Measurements from ENCODE around the gene LILRA5.
"Not testable (repeated sequence)": the region's sequence is repeated elsewhere in the genome, so short reads cannot be mapped to it uniquely, and the experiment has no call there.

Gene LILRA5

DNA sequence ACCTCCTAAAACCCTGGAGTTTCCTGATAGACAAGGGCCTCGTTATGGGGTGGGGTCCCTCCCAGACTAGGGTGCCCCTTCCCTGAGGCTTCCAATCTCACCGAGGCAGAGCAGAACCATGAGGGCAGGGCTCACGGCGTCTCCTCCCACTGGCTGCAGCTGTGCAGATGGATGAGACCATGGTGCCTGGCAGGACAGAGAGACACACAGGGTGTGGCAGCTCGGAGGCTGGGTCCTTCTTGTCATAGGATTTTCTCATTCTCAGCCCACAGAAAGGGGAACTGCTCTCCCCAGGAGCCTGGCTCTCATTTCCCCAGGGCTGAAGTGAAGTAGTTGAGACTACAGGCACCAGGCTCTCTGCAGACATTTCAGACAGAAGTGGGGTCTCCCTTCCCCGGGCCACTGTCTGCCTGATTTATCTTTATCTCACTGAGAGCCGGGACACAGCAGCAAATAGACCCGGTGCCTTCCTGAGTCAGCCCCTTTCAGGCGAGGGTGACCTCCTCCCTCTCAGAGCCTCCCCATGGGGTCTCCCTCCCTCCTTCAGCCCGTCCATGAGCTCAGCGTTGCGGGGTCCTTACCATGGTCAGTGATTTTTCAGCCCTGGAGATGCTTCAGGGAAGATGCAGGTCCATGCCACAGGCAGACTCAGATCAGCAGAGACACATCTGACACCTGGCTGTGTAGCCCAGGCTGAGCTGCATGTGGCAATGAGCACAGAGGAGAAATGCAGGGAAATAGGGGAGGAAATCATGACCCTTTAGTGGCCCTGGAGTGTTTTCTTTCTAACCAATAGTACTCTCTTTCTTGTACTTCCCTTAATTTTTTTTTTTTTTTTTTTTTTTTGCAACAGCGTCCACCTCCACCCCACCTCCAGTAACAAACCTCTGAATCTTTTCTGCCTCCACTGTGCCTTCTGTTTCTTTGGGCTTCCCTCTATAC, at the start of gene LILRA5:
LILRA5 (minus strand) TSS at position 731 of the 942 bp plus-strand sequence; CDS start at position 584, 147 bp downstream.
- H3K9me3 Mint-ChIP-seq, result no peaks in the 10 kb centered on the region
- DNase-seq (peak; percentile 36), ATAC-seq (replicated peaks) (peak; percentile 99)
- H3K27me3 Mint-ChIP-seq, result peaks cover 50 to 56% of the 10 kb centered on the region in 2 donors
- H3K4me3 Mint-ChIP-seq, result peak within 1 kb of the TSS; percentile 5 to 12
- peak within 1 kb of the TSS; percentile 33 for H3K27ac Mint-ChIP-seq
- H3K4me1 Mint-ChIP-seq, result peaks cover 11 to 21% of the 10 kb centered on the region in 2 donors
- H3K36me3 Mint-ChIP-seq, result no peaks in the 10 kb centered on the region

DNA sequence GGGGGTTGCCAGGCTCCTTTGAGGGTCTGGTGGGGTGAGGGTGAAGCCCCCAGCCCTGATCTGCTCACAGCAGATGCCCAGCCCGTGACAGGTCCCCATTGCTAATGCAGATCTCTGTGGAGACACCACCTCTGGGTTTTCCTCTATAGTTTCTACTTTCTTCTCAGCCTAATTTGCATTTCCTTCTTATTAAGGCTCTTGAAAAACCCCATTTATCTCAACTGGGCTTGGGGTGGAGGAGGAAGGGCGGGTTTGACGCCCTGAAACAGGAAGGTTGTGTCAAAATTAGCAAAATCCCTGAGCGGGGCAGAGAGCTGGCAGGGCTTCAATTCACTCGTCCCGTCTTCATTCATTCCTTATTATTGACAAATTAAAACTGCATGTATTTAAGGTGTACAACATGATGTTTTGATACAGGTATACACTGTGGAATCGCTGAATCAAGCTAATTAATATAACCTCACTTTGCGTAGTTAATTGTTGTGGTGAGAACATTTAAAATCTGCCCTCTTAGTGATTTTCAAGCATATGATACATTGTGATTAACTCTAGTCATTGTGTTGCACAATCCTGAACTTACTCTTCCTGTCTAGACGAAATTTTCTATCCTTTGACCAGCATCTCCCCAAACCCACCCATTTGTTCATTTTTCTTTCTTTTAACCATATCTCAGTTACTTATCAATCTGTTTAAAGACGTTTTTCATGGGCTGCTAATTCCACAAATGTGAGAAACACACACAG, 48.9 kb upstream of the LILRA5 start:
- peak overlapping the region; percentile 50 to 76 for H3K4me3 Mint-ChIP-seq
- ATAC-seq (replicated peaks), result peak; percentile 77
- not testable (repeated sequence) for DNase-seq, H3K27me3 Mint-ChIP-seq, H3K36me3 Mint-ChIP-seq, H3K9me3 Mint-ChIP-seq
- H3K4me1 Mint-ChIP-seq, result peaks cover 41 to 75% of the 10 kb centered on the region in 2 donors
- peak overlapping the region; percentile 26 for H3K27ac Mint-ChIP-seq

DNA sequence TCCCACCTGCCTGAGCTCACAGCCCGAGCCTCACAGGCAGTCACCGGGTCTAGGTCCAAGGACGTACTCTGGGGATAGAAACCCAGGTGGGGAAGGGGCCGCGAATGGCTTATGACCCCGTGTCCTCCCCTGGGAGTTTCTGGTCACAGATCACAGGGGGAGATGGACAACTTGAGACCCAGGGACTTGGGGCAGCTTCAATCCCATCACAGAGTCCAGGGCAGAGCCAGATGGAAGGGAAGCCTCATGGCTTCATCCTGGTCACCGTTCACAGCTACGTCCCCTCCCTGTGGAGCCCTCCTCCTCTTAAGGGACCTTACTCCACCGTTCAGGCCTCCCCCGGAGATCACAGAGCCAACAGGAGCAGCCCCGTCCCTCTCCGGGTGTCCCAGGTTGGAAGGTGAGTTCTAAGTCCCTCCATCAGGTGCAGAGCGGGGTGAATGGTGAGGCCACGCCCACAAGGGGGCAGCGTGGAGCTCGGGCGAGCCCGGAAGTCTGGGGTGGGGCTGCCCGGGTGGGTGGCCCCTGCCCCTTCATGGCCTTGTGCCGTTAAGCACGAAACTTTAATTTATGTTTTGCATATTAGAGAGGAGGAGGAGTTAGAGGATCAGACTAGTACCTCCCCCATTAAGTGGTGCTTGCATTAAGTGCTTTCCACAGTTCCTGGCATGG, 46.3 kb upstream of the LILRA5 start:
- DNase-seq, result peak; percentile 60
- not testable (repeated sequence) for H3K9me3 Mint-ChIP-seq, H3K27ac Mint-ChIP-seq, H3K4me3 Mint-ChIP-seq, H3K27me3 Mint-ChIP-seq, H3K36me3 Mint-ChIP-seq
- peak; percentile 78 to 85 for ATAC-seq (replicated peaks)
- H3K4me1 Mint-ChIP-seq, result peaks cover 31 to 54% of the 10 kb centered on the region in 2 donors

DNA sequence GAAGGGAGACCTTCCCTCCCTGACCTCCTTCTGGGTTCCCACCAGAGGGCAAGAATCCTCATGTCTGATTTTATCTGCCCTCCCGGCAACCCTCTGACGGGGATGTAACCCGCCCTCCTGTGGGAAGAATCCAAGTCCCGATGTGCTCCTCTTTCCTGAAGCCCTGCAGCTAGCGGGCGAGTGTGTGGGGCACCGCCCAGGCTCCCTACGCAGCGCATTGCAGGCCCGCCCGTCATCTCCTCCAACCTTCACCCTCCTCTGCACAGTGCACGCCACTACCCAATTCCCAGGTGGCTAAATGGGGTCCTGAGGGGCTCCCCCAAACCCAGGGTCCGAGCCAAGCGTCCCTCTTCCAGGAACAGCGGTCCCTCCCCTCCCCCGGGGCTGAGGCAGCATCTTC, 44.4 kb upstream of the LILRA5 start:
- ATAC-seq (replicated peaks) (no peak), DNase-seq (no peak)
- H3K36me3 Mint-ChIP-seq, result peaks cover 2 to 7% of the 10 kb centered on the region in 2 donors
- no peak overlapping the region for H3K4me3 Mint-ChIP-seq
- H3K4me1 Mint-ChIP-seq, result peaks cover 30 to 51% of the 10 kb centered on the region in 2 donors
- H3K27me3 Mint-ChIP-seq, result no peaks in the 10 kb centered on the region
- peak overlapping the region; percentile 70 for H3K27ac Mint-ChIP-seq
- H3K9me3 Mint-ChIP-seq, result no peaks in the 10 kb centered on the region

DNA sequence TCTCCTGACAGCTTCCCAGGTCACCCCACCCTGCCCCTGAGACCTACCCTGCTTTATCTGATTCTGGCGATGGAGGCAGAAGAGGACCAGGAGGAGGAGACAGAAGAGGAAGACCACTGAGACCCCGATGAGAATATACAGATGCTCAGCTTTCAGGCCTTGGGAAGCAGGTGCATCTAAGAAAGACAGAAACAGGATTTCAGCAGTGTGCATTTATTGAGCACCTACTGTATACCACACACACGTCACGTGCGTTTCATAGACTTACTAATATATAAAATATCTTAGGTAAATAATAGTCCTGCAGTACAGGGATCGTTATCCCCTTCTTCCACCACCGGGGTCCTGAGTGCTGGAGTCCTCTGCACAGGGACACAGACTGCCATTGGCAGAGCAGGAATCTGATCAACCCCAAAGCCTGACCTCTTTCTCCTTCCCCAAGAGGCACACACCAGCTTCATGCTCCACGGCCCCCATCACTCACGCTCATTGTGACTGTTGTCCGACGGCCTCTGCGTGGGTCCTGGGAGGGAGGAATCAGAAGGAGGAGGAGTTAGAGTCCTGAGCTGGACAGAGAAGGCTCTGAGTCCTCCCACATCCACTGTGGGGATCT, 43.6 kb upstream of the LILRA5 start:
- H3K4me3 Mint-ChIP-seq, result no peak overlapping the region
- H3K27me3 Mint-ChIP-seq, result no peaks in the 10 kb centered on the region
- no peak for ATAC-seq (replicated peaks)
- peak overlapping the region; percentile 51 for H3K27ac Mint-ChIP-seq
- no peak for DNase-seq
- peaks cover 31 to 51% of the 10 kb centered on the region in 2 donors for H3K4me1 Mint-ChIP-seq
- peaks cover 2 to 7% of the 10 kb centered on the region in 2 donors for H3K36me3 Mint-ChIP-seq
- no peaks in the 10 kb centered on the region for H3K9me3 Mint-ChIP-seq

DNA sequence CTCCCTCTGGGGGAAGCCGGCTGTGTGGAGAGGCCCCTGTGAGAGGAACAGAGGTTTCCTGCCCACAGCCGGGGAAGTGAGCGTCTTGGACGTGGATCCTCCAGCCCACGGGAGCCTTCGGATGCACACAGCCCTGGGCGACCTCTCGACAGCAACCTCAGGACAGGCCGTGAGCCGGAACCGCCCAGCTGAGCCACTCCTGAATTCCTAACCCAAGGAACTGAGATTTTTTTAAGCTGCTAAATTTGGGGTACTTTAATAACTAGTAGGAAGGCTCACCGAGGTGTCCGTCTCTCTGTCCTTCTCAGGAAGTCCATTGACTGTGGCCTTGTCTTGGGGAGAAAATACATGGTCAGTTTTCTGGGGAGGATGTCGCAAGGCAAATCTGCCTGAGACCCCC, 42.7 kb upstream of the LILRA5 start:
- peak overlapping the region; percentile 37 for H3K27ac Mint-ChIP-seq

DNA sequence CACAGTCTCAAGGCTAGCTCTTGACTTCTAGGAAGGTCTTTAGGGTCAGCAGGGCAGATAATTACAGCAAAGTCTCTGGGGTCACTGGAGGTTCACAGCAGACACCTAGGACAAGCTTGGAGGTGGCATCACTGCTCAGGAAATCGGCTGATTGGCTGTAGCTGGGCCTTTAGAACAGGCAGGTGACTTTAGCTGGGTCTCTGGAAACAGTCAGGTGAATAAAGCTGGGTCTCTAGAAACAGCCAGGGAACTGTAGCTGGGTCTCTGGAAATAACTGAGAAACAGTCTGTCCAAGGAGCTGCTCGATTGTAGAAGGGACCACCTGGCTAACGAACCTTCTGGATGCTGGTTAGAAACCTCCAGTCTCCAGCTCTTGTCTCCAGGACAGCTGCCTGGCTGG, 41.8 kb upstream of the LILRA5 start:
- Mint-ChIP-seq H3K36me3 (peaks cover 2 to 7% of the 10 kb centered on the region in 2 donors), H3K27ac (no peak overlapping the region), H3K9me3 (no peaks in the 10 kb centered on the region), H3K4me3 (no peak overlapping the region), H3K27me3 (no peaks in the 10 kb centered on the region), H3K4me1 (peaks cover 29 to 51% of the 10 kb centered on the region in 2 donors)
- ATAC-seq (replicated peaks) (no peak), DNase-seq (no peak)

More for the DNA sequence above, 42.7 kb upstream of the LILRA5 start:
- Mint-ChIP-seq H3K9me3 (no peaks in the 10 kb centered on the region), H3K4me1 (peaks cover 30 to 51% of the 10 kb centered on the region in 2 donors), H3K36me3 (peaks cover 2 to 7% of the 10 kb centered on the region in 2 donors), H3K27me3 (no peaks in the 10 kb centered on the region), H3K4me3 (no peak overlapping the region)
- ATAC-seq (replicated peaks) (no peak), DNase-seq (no peak)

DNA sequence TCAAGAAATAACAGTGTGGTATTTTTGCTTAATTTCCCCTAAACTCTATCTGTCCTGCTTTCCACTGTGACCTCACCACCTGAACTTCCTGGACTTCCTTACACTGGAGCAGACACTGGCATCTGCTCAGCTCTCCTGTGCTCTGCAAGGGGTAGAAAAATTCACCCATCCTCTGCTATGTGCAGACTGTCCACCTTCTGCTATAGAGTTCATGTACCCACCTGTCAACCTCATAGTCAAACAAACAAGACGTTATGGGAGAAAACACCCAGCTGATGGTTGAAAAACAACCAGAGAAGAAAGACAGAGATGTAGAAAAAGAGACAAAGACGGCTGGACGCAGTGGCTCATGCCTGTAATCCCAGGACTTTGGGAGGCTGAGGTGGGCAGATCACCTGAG, 39.6 kb upstream of the LILRA5 start:
- ATAC-seq (replicated peaks) (peak; percentile 53 to 65), DNase-seq (no peak)
- Mint-ChIP-seq H3K9me3 (no peaks in the 10 kb centered on the region), H3K36me3 (peaks cover 7 to 9% of the 10 kb centered on the region in 2 donors), H3K4me1 (peaks cover 40 to 59% of the 10 kb centered on the region in 2 donors), H3K27me3 (peaks cover 7 to 9% of the 10 kb centered on the region in 2 donors), H3K27ac (peak overlapping the region; percentile 68), H3K4me3 (peak overlapping the region; percentile 39 to 63)

DNA sequence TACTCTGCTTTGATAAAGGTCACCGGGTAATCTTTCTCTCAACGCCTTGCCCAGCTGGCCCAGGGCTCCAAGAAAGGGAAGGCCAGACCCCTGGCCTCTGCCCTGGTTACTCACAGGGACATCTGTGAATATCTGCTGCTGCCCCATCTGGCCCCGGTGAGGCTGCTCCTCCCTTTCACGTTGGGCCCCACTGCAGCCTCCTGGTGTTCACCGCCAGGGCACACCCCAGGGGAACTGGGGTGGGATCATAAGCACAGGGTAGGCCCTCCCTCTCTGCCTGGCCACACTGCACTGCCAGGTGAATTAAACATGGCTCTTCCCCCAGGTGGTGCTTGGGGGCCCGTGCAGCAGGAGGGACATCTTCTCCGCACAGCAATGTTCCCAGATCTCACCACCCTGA, 39.1 kb upstream of the LILRA5 start:
- ATAC-seq (replicated peaks), result peak; percentile 80 to 84
- H3K27me3 Mint-ChIP-seq, result peaks cover 7 to 9% of the 10 kb centered on the region in 2 donors
- H3K4me3 Mint-ChIP-seq, result peak overlapping the region; percentile 39 to 63
- no peaks in the 10 kb centered on the region for H3K9me3 Mint-ChIP-seq
- H3K27ac Mint-ChIP-seq, result peak overlapping the region; percentile 33
- peaks cover 45 to 60% of the 10 kb centered on the region in 2 donors for H3K4me1 Mint-ChIP-seq
- no peak for DNase-seq
- H3K36me3 Mint-ChIP-seq, result peaks cover 7 to 9% of the 10 kb centered on the region in 2 donors

DNA sequence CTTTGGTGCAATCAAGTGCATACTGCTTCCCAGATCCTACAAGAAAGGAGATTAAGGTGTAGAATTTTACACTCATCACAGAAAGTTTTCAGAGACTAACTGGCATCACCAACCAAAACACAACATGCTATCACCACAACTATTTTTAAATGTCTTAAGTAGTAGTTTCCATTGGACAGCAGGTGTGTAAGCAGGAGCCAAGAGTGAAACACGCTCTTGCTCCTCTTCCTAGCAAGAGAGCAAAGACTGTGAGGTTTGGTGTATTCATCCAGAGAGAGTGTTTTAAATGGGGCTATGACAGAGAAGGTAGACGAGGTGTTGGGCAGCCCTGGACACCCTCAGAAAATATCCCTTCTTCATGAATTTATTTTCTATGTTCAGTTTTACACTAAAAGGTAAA, 38.5 kb upstream of the LILRA5 start:
- Mint-ChIP-seq H3K27ac (no peak overlapping the region), H3K4me1 (peaks cover 50 to 66% of the 10 kb centered on the region in 2 donors), H3K4me3 (no peak overlapping the region), H3K36me3 (peaks cover 7 to 9% of the 10 kb centered on the region in 2 donors), H3K27me3 (peaks cover 7 to 9% of the 10 kb centered on the region in 2 donors), H3K9me3 (no peaks in the 10 kb centered on the region)
- ATAC-seq (replicated peaks) (peak; percentile 60 to 69), DNase-seq (no peak)

DNA sequence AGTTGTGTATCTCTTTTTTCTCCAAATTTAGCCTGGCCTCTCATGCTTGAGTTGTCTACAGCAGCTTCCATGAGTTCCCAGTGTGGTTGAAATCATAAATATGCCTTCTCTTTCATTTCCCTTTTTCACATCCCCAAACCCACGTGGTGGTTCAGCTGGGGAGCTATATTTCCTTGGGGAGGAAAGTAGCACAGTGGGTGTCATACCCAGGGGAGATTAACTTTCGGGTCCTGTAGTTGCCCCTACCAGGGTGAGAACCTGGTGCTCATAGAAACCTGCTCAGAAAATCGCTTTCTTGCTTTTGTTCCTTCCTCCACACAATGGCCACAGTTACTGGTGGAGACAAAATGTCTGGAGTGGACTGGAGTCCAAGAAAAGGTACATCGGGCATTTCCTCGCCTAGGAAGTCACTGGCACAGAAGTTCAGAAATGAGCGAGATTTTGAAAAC, 33.0 kb upstream of the LILRA5 start:
- Mint-ChIP-seq H3K36me3 (peaks cover 0 to 8% of the 10 kb centered on the region in 2 donors), H3K4me3 (peak overlapping the region in 1 of 2 donors; percentile 57), H3K4me1 (peaks cover 61 to 90% of the 10 kb centered on the region in 2 donors), H3K9me3 (peaks cover 0 to 2% of the 10 kb centered on the region in 2 donors), H3K27ac (peak overlapping the region; percentile 75), H3K27me3 (peaks cover 7 to 9% of the 10 kb centered on the region in 2 donors)
- DNase-seq, result peak; percentile 84
- ATAC-seq (replicated peaks), result peak; percentile 95 to 97

DNA sequence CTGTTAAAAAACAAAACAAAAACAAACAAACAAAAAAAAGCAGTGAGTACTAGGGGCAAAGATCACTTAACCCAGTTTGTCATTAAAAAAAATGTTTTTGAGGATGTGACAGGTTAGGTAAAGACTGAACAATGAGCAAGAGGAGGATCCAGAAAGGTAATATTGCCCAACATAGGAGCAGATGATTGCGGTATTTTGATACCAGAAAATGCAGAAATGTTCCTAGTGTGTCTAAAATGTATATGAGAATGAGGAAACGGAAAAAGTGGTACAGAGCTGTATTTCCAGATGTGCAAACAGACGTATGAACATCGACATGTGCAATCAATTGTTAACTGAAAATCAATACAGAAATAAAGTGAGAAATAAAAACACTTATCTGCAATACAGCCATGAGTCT, 30.9 kb upstream of the LILRA5 start:
- peaks cover 0 to 5% of the 10 kb centered on the region in 2 donors for H3K36me3 Mint-ChIP-seq
- ATAC-seq (replicated peaks) (no peak), DNase-seq (no peak)
- H3K27ac Mint-ChIP-seq, result no peak overlapping the region
- peak overlapping the region in 1 of 2 donors; percentile 33 for H3K4me3 Mint-ChIP-seq
- peaks cover 3 to 5% of the 10 kb centered on the region in 2 donors for H3K27me3 Mint-ChIP-seq
- H3K9me3 Mint-ChIP-seq, result peaks cover 0 to 2% of the 10 kb centered on the region in 2 donors
- H3K4me1 Mint-ChIP-seq, result peaks cover 62 to 96% of the 10 kb centered on the region in 2 donors

DNA sequence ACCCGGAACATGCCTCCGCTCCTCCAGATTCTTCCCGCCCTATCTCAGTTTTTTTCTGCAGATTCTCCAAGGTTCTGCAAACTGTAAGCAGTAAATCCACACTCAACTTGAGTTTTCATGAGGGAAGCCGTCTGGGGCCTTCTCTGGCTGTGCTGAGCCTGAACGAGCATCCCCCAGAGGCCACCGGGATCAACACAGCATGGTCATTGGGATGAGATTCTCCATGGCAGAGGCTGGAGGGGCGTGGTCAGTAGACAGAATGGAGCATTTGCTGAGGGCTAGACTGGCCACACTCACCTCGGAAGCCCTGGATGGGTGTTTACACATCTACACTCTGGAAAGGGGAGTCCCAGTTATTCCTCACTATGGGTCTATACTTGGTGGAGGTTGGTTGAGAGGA, 28.3 kb upstream of the LILRA5 start:
- Mint-ChIP-seq H3K4me1 (peaks cover 60 to 96% of the 10 kb centered on the region in 2 donors), H3K9me3 (peaks cover 0 to 2% of the 10 kb centered on the region in 2 donors), H3K36me3 (peaks cover 0 to 2% of the 10 kb centered on the region in 2 donors), H3K27ac (no peak overlapping the region), H3K4me3 (peak overlapping the region in 1 of 2 donors; percentile 16), H3K27me3 (no peaks in the 10 kb centered on the region)
- ATAC-seq (replicated peaks) (no peak), DNase-seq (no peak)
